ENCODE data around the gene SLC29A3. TPM values are rescaled to one million over a fixed set of nuclear protein-coding genes. Genes with fewer than 3 reads are reported as not detected.
A peak's percentile ranks its signal among the peaks of the same experiment; 100 is the strongest.

SLC29A3 gene
- total and polyA plus RNA-seq, 2 donors from 2014 or later, result 5.3 to 5.7 TPM

DNA sequence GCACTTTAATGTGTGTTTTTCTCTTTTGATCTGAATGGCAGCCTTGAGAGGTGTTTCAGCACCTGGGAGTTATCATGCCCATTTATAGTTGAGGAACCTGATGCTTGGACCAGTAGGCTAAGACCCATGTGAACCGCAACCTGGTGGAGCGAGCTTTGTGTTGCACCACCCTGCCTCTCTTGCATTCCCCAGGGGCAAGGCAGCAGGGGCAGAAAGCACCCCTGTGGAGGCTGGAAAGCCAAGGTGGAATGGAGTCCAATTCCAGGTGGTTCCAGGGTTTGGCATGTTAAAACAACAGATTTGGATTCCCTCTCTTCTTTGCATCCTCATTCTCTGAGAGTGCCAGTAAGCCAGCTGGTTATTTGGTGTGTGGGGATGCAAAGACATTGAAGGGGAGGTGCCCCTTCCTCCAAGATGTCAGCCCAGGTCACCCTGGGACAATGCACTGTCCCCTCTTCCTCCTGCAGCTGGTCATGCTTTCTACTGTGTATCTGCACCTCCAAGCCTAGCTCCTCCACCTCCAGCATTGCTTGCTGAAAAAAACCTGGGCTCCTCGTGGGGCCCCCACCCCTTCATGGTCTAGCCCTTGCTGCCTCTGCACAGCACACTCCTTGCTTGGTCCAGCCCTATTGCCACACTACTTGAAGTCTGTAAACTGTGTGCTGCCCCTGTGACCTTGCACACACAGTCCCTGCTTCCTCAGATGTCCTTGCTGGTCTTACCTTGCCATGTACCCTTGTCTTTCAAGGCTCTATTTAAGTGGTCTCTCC is 72.0 kb downstream of the SLC29A3 start:
- Histone ChIP-seq H3K27ac (ENCODE audit: low read depth in 2 of 2, low read length in 2 of 2) (no peak overlapping the region), H3K27me3 (ENCODE audit: control insufficient read depth, insufficient read depth, low read length) (no peaks in the 10 kb centered on the region), H3K9ac (ENCODE audit: low read length in 3 of 3) (no peak overlapping the region), H3K9me3 (ENCODE audit: control insufficient read depth in 2 of 3, insufficient read depth in 1 of 3, low read length in 3 of 3) (no peaks in the 10 kb centered on the region), H3K4me1 (ENCODE audit: control insufficient read depth in 2 of 3, insufficient read depth in 2 of 3, low read depth in 1 of 3, low read length in 3 of 3) (no peaks in the 10 kb centered on the region), H3K36me3 (ENCODE audit: control insufficient read depth in 2 of 3, insufficient read depth in 3 of 3, low read length in 3 of 3) (no peaks in the 10 kb centered on the region), H3K4me3 (ENCODE audit: low read length in 3 of 3) (no peak overlapping the region)
- FAIRE-seq (no peak), DNase-seq (peak in 1 of 5 donors; percentile 22)
- TF ChIP-seq, protein P1, sequence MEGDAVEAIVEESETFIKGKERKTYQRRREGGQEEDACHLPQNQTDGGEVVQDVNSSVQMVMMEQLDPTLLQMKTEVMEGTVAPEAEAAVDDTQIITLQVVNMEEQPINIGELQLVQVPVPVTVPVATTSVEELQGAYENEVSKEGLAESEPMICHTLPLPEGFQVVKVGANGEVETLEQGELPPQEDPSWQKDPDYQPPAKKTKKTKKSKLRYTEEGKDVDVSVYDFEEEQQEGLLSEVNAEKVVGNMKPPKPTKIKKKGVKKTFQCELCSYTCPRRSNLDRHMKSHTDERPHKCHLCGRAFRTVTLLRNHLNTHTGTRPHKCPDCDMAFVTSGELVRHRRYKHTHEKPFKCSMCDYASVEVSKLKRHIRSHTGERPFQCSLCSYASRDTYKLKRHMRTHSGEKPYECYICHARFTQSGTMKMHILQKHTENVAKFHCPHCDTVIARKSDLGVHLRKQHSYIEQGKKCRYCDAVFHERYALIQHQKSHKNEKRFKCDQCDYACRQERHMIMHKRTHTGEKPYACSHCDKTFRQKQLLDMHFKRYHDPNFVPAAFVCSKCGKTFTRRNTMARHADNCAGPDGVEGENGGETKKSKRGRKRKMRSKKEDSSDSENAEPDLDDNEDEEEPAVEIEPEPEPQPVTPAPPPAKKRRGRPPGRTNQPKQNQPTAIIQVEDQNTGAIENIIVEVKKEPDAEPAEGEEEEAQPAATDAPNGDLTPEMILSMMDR (IDR thresholded peaks at IDR 0.05; ENCODE audit: borderline replicate concordance, extremely low read depth, insufficient read depth), result no peak
- intact Hi-C loops (cut with DNase I), result no loop called here

DNA sequence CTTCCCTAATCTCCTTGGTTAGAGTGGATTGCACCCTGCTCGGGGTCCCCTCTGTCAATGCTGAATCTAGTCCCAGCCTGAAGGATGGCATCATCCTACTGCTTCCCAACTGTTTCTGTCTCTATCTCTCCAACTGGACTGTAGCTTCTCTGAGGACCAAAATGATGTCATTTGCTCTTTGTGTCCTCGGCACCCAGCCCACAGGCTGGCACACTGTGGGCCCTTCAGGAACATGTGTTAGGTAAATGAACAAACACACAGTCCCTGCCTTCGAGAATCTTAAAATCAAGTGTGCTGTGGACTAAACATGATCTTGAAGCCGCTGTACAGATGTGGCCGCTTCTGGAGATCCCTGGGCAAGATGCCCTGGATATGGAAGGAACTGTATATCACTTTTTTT is 72.6 kb downstream of the SLC29A3 start:
- DNase-seq, result peak in 1 of 5 donors; percentile 7
- Histone ChIP-seq H3K27me3 (ENCODE audit: control insufficient read depth, insufficient read depth, low read length) (no peaks in the 10 kb centered on the region), H3K4me3 (ENCODE audit: low read length in 3 of 3) (no peak overlapping the region), H3K36me3 (ENCODE audit: control insufficient read depth in 2 of 3, insufficient read depth in 3 of 3, low read length in 3 of 3) (no peaks in the 10 kb centered on the region), H3K9me3 (ENCODE audit: control insufficient read depth in 2 of 3, insufficient read depth in 1 of 3, low read length in 3 of 3) (no peaks in the 10 kb centered on the region), H3K9ac (ENCODE audit: low read length in 3 of 3) (no peak overlapping the region), H3K27ac (ENCODE audit: low read depth in 2 of 2, low read length in 2 of 2) (no peak overlapping the region), H3K4me1 (ENCODE audit: control insufficient read depth in 2 of 3, insufficient read depth in 2 of 3, low read depth in 1 of 3, low read length in 3 of 3) (no peaks in the 10 kb centered on the region)
- intact Hi-C loops (cut with DNase I), result no loop called here
- TF ChIP-seq, protein P1 (IDR thresholded peaks at IDR 0.05; ENCODE audit: borderline replicate concordance, extremely low read depth, insufficient read depth), result no peak
- no peak for FAIRE-seq

DNA sequence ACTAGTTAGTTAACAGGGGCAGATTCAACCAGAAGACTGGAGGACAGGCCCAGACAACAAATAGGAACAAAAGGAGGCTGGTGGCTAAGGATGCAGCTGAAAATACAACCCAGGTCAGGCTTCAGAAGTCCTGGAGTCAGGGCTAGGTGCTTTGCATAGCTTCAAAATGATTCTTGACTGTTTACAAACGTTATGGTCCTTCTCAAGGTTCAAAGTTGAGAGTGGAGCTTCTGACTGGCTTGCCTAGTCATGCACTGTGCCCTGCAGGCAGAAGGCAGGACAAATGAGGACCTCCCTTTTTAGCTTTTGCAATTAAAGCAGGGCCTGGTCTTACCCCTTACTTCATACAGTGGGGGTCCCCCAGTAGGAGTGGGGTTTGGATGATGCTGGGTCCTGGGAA is 73.2 kb downstream of the SLC29A3 start:
- FAIRE-seq (no peak), DNase-seq (no peak)
- Histone ChIP-seq H3K4me3 (ENCODE audit: low read length in 3 of 3) (no peak overlapping the region), H3K9ac (ENCODE audit: low read length in 3 of 3) (no peak overlapping the region), H3K27ac (ENCODE audit: low read depth in 2 of 2, low read length in 2 of 2) (no peak overlapping the region), H3K27me3 (ENCODE audit: control insufficient read depth, insufficient read depth, low read length) (no peaks in the 10 kb centered on the region), H3K4me1 (ENCODE audit: control insufficient read depth in 2 of 3, insufficient read depth in 2 of 3, low read depth in 1 of 3, low read length in 3 of 3) (peaks cover 0 to 2% (median 0%) of the 10 kb centered on the region in 3 donors), H3K9me3 (ENCODE audit: control insufficient read depth in 2 of 3, insufficient read depth in 1 of 3, low read length in 3 of 3) (no peaks in the 10 kb centered on the region), H3K36me3 (ENCODE audit: control insufficient read depth in 2 of 3, insufficient read depth in 3 of 3, low read length in 3 of 3) (no peaks in the 10 kb centered on the region)
- intact Hi-C loops (cut with DNase I), result no loop called here
- TF ChIP-seq, protein P1 (IDR thresholded peaks at IDR 0.05; ENCODE audit: borderline replicate concordance, extremely low read depth, insufficient read depth), result no peak
